Epithelial cell of esophagus (primary cell): ENCODE results near the gene AFAP1.

Experiments
- DNase-seq: peaks from one replicate; pipeline ENCODE4 v3.0.0; 2010; ENCODE audit warnings: low read depth
- H3K4me3 ChIP-seq: 2 replicates; pipeline ENCODE4 v1.5.1; 2011; ENCODE audit warnings: mild to moderate bottlenecking, low read length, control low read depth
- CTCF ChIP-seq: IDR thresholded peaks from 2 replicates; pipeline ENCODE4 v1.5.1; 2011; ENCODE audit warnings: low read depth, mild to moderate bottlenecking, low read length, control low read depth, inconsistent platforms; ENCODE audit not compliant: insufficient read depth; ENCODE audit errors: missing control alignments

AFAP1 gene

GRCh38 chr4:7805533-7806337, 133.9 kb downstream of the AFAP1 start:
- peak; percentile 88 for DNase-seq
- TF ChIP-seq CTCF, result no peak
- no peak overlapping the region for H3K4me3 ChIP-seq

GRCh38 chr4:7804756-7805385, 134.8 kb downstream of the AFAP1 start:
- H3K4me3 ChIP-seq, result no peak overlapping the region
- DNase-seq, result no peak
- TF ChIP-seq CTCF, result no peak

GRCh38 chr4:7803992-7804755, 135.5 kb downstream of the AFAP1 start:
- TF ChIP-seq CTCF, result peak; percentile 99
- no peak overlapping the region for H3K4me3 ChIP-seq
- peak; percentile 75 for DNase-seq

- H3K4me3 ChIP-seq, result no peak overlapping the region
- no peak for DNase-seq
- no peak for TF ChIP-seq CTCF
Measured at GRCh38 chr4:7803371-7803770, 136.3 kb downstream of the AFAP1 start.

- peak; percentile 96 for TF ChIP-seq CTCF
- no peak overlapping the region for H3K4me3 ChIP-seq
- DNase-seq, result peak; percentile 84
Measured at GRCh38 chr4:7802093-7802726, 137.5 kb downstream of the AFAP1 start.

GRCh38 chr4:7801641-7802040, 138.0 kb downstream of the AFAP1 start:
- no peak for TF ChIP-seq CTCF
- H3K4me3 ChIP-seq, result no peak overlapping the region
- DNase-seq, result no peak
